Measurements from ENCODE around the gene BEGAIN. TPM values are rescaled to one million over a fixed set of nuclear protein-coding genes. Genes with fewer than 3 reads are reported as not detected.

Gene BEGAIN
- total RNA-seq, 4 donors from 2014 or later = 0.25 to 0.49 (median 0.26) TPM; not detected in 1

DNA sequence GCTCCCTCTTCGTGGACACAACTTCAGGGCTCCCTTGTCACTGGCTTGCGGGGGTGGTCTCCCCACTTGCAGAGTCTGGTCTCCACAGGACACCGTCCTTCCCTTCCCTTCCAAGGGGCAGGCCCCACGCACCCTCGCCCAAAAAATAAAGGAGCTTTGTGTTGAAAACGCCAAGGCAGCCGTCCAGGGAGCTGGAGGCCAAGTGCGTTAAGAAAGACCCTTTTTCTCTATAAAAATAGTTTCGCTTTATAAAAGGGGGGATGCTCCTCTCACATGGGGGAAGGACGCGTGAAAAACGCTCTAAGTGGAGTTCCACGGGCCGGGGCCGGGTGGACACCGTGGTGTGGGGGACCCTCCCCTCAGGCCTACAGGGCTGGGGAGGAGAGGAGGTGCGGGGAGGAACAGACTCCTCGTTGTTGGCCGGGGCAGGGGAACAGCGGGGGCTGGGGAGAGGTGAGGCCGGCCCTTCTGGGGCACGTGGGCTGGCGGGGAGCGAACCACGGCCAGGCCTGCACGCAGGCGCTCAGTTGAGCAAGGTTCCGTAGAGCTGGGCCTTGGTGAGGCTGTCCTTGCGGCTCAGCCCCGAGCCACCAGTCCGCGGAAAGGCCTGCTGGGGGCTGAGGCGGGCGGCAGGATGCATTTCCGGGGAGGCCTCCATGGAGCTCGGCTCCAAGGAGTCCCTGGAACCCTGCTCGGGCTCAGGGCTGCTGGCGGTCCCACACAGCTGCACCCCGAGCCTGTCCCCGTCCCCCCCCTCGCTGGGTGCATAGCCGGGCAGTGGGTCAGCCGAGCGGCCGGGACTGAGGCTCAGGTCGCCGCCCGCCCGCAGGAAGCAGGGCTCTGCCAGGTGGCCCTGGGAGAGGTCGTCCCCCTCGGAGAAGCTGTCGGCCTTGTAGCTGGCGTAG is 49.5 kb downstream of the BEGAIN start:
- no peaks in the 10 kb centered on the region for H3K27me3 ChIP-seq
- H3K27ac ChIP-seq = no peak overlapping the region

DNA sequence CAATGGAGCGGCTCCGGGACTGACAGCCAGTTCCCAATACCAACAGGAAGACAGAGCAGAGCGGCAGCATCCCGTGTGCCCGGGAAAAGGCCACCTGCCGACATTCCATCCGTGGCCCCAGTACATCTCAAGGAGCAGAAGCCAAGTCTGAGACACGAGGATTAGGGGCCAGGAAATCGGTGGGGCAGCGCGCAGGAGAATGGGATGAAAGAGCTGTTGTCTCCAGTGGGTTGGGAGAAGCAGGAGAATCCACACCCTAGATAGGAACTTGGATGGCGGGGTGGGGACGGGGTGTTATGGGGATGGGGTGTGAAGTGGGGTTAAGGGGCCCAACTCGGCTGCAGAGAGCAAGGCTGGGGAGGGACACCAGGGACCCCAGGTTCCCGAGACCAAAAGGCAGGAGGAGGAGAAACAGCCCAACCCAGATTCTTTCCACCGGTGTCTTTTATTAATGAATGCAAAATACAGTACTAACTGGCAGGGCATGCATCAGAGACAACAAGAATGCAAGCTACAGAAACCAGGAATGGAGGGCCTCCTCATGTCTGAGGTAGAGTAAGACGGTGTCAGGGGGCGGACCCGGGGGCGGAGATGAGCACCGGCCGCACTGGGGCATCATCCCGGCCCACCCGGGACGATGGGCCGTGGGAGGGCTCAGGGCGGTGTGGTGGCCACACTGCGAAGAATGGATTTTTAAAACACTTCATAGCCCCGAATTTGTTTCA is 50.3 kb downstream of the BEGAIN start:
- Histone ChIP-seq H3K27ac (no peak overlapping the region), H3K36me3 (no peaks in the 10 kb centered on the region), H3K4me1 (peaks cover 0 to 7% of the 10 kb centered on the region in 2 donors), H3K27me3 (no peaks in the 10 kb centered on the region), H3K9me3 (no peaks in the 10 kb centered on the region), H3K4me3 (no peak overlapping the region)
- ATAC-seq = no peak
- DNase-seq = peak; percentile 0 to 3
- intact Hi-C loops (cut with DNase I; ENCODE audit: low total_unique reads) = no loop called here
- in situ Hi-C loops (cut with MboI; ENCODE audit: low sequenced_read_pairs in 4 of 4) = no loop called here
- TF ChIP-seq, protein P1, sequence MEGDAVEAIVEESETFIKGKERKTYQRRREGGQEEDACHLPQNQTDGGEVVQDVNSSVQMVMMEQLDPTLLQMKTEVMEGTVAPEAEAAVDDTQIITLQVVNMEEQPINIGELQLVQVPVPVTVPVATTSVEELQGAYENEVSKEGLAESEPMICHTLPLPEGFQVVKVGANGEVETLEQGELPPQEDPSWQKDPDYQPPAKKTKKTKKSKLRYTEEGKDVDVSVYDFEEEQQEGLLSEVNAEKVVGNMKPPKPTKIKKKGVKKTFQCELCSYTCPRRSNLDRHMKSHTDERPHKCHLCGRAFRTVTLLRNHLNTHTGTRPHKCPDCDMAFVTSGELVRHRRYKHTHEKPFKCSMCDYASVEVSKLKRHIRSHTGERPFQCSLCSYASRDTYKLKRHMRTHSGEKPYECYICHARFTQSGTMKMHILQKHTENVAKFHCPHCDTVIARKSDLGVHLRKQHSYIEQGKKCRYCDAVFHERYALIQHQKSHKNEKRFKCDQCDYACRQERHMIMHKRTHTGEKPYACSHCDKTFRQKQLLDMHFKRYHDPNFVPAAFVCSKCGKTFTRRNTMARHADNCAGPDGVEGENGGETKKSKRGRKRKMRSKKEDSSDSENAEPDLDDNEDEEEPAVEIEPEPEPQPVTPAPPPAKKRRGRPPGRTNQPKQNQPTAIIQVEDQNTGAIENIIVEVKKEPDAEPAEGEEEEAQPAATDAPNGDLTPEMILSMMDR (IDR thresholded peaks at IDR 0.05 in 4 of 5, conservative IDR thresholded peaks at IDR 0.05 in 1 of 5) = no peak
- TF ChIP-seq POLR2A (IDR thresholded peaks at IDR 0.05) = no peak

More for the DNA sequence above, 49.5 kb downstream of the BEGAIN start:
- DNase-seq = peak; percentile 1 to 10
- Histone ChIP-seq H3K4me3 (no peak overlapping the region), H3K36me3 (no peaks in the 10 kb centered on the region), H3K4me1 (peaks cover 0 to 7% of the 10 kb centered on the region in 2 donors), H3K9me3 (no peaks in the 10 kb centered on the region)
- in situ Hi-C loops (cut with MboI; ENCODE audit: low sequenced_read_pairs in 4 of 4) (no loop called here), intact Hi-C loops (cut with DNase I; ENCODE audit: low total_unique reads) (no loop called here)
- TF ChIP-seq, protein P1 (IDR thresholded peaks at IDR 0.05 in 4 of 5, conservative IDR thresholded peaks at IDR 0.05 in 1 of 5) = no peak
- no peak for TF ChIP-seq POLR2A (IDR thresholded peaks at IDR 0.05)
- no peak for ATAC-seq

DNA sequence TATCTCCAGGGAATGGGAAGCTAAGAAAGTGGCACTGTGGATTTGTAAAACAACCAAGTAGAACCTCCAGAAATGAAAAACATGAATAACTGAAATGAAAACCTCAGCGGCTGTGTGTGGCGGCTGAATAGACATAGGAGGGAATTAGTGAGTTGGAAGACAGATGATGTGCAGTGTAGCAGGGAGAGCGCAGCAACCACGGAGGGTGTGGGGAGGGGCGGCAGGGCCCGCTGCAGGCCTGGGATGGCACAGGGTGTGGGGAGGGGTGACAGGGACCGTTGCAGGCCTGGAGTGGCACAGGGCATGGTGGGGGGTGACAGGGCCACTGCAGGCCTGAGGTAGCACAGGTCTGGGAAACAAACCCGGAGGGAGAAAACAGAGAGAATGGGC is 51.1 kb downstream of the BEGAIN start:
- ATAC-seq (no peak), DNase-seq (peak in 1 of 2 donors; percentile 0)
- H3K4me3 ChIP-seq = no peak overlapping the region
- TF ChIP-seq POLR2A (IDR thresholded peaks at IDR 0.05) = no peak
- TF ChIP-seq, protein P1 (IDR thresholded peaks at IDR 0.05 in 4 of 5, conservative IDR thresholded peaks at IDR 0.05 in 1 of 5) = no peak
- H3K4me1 ChIP-seq = peaks cover 0 to 7% of the 10 kb centered on the region in 2 donors
- H3K27me3 ChIP-seq = no peaks in the 10 kb centered on the region
- H3K9me3 ChIP-seq = no peaks in the 10 kb centered on the region
- in situ Hi-C loops (cut with MboI; ENCODE audit: low sequenced_read_pairs in 4 of 4) (no loop called here), intact Hi-C loops (cut with DNase I; ENCODE audit: low total_unique reads) (no loop called here)
- H3K27ac ChIP-seq = no peak overlapping the region
- no peaks in the 10 kb centered on the region for H3K36me3 ChIP-seq

DNA sequence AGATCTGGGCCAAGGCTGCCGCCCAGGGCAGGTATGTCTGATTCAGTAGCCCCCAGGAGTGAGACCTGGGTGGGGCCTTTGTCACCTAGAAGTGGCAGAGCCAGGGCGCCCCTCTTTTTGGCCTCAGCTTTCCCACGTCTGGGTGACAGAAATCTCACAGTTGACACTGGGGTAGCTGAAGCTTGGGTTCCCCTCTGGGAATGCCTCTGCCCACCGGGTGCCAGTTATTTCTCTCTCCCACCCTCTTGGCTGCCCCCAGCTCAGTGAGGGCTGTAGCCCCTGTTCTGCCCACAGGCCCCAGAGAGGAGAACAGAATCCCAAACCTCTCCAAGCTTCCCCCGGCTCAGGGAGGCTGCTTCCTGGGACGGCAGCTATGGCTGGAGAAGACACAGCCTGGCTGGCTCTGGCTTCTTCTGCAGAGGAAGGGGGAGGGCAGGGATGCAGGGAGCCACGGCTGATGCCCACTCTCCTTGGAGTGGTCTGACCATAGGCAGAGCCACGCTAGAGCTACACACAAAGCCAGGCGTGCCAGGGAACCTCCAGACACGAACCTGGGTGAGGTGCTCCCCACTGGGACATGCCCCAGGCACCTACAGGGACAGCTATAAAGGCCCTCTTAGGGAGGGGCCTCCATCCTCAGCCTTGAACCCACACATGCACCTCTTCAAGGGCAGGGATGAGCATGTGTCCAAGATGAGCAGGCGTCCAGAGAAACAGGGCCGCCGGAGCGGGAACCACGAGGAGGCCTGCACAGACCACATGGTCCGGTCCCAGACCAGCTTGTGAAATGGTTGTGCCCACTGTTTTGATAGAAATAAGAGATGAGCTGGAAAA is 51.7 kb downstream of the BEGAIN start:
- Histone ChIP-seq H3K4me3 (no peak overlapping the region), H3K27ac (no peak overlapping the region), H3K27me3 (no peaks in the 10 kb centered on the region), H3K36me3 (no peaks in the 10 kb centered on the region), H3K4me1 (peaks cover 0 to 7% of the 10 kb centered on the region in 2 donors), H3K9me3 (no peaks in the 10 kb centered on the region)
- ATAC-seq = no peak
- TF ChIP-seq, protein P1 (IDR thresholded peaks at IDR 0.05 in 4 of 5, conservative IDR thresholded peaks at IDR 0.05 in 1 of 5) = no peak
- TF ChIP-seq POLR2A (IDR thresholded peaks at IDR 0.05) = no peak
- intact Hi-C loops (cut with DNase I; ENCODE audit: low total_unique reads) = no loop called here
- DNase-seq = peak; percentile 0 to 6
- in situ Hi-C loops (cut with MboI; ENCODE audit: low sequenced_read_pairs in 4 of 4) = no loop called here

Data from gastrocnemius medialis (tissue), 4 donors.